ENCODE data around the gene SAMD15.

SAMD15 gene

GRCh38 chr14:77346495-77346894, 30.7 kb upstream of the SAMD15 start:
- TF ChIP-seq ZBTB7A (IDR thresholded peaks at IDR 0.05; ENCODE audit: low read depth) (no peak), TCF12 (IDR thresholded peaks at IDR 0.05; ENCODE audit: low read depth) (no peak), MAX (IDR thresholded peaks at IDR 0.05) (no peak), CREB1 (IDR thresholded peaks at IDR 0.05; ENCODE audit: low read depth) (no peak), TAF1 (IDR thresholded peaks at IDR 0.05; ENCODE audit: low read depth) (no peak), NFIC (IDR thresholded peaks at IDR 0.05) (no peak), TEAD4 (IDR thresholded peaks at IDR 0.05) (no peak), YY1 (IDR thresholded peaks at IDR 0.05; ENCODE audit: low read depth) (no peak)

GRCh38 chr14:77347751-77348150, 29.4 kb upstream of the SAMD15 start:
- TF ChIP-seq TEAD4 (IDR thresholded peaks at IDR 0.05) (no peak), NFIC (IDR thresholded peaks at IDR 0.05) (no peak), EGR1 (IDR thresholded peaks at IDR 0.05) (no peak), YY1 (IDR thresholded peaks at IDR 0.05; ENCODE audit: low read depth) (no peak), CEBPB (IDR thresholded peaks at IDR 0.05) (no peak), FOXM1 (IDR thresholded peaks at IDR 0.05; ENCODE audit: borderline replicate concordance, low read depth) (no peak), EP300 (IDR thresholded peaks at IDR 0.05; ENCODE audit: borderline replicate concordance) (no peak), REST (IDR thresholded peaks at IDR 0.05; ENCODE audit: low read depth) (no peak), USF1 (IDR thresholded peaks at IDR 0.05) (no peak), RAD21 (IDR thresholded peaks at IDR 0.05; ENCODE audit: low read depth) (no peak), CREB1 (IDR thresholded peaks at IDR 0.05; ENCODE audit: low read depth) (no peak), ZBTB7A (IDR thresholded peaks at IDR 0.05; ENCODE audit: low read depth) (no peak), TAF1 (IDR thresholded peaks at IDR 0.05; ENCODE audit: low read depth) (no peak), TCF12 (IDR thresholded peaks at IDR 0.05; ENCODE audit: low read depth) (no peak), MAX (IDR thresholded peaks at IDR 0.05) (no peak)

- TF ChIP-seq EGR1 (IDR thresholded peaks at IDR 0.05) (no peak), RAD21 (IDR thresholded peaks at IDR 0.05; ENCODE audit: low read depth) (no peak), TCF12 (IDR thresholded peaks at IDR 0.05; ENCODE audit: low read depth) (no peak), NFIC (IDR thresholded peaks at IDR 0.05) (no peak), YY1 (IDR thresholded peaks at IDR 0.05; ENCODE audit: low read depth) (no peak), ZBTB7A (IDR thresholded peaks at IDR 0.05; ENCODE audit: low read depth) (no peak), EP300 (IDR thresholded peaks at IDR 0.05; ENCODE audit: borderline replicate concordance) (no peak), MAX (IDR thresholded peaks at IDR 0.05) (no peak), FOXM1 (IDR thresholded peaks at IDR 0.05; ENCODE audit: borderline replicate concordance, low read depth) (no peak), CEBPB (IDR thresholded peaks at IDR 0.05) (no peak)
Measured at GRCh38 chr14:77353469-77354141, 23.6 kb upstream of the SAMD15 start.

- TF ChIP-seq FOXM1 (IDR thresholded peaks at IDR 0.05; ENCODE audit: borderline replicate concordance, low read depth) (no peak), CREB1 (IDR thresholded peaks at IDR 0.05; ENCODE audit: low read depth) (no peak), YY1 (IDR thresholded peaks at IDR 0.05; ENCODE audit: low read depth) (no peak), TCF12 (IDR thresholded peaks at IDR 0.05; ENCODE audit: low read depth) (no peak), EGR1 (IDR thresholded peaks at IDR 0.05) (no peak), CEBPB (IDR thresholded peaks at IDR 0.05) (no peak), TEAD4 (IDR thresholded peaks at IDR 0.05) (no peak), RAD21 (IDR thresholded peaks at IDR 0.05; ENCODE audit: low read depth) (no peak), REST (IDR thresholded peaks at IDR 0.05; ENCODE audit: low read depth) (no peak), TAF1 (IDR thresholded peaks at IDR 0.05; ENCODE audit: low read depth) (no peak), USF1 (IDR thresholded peaks at IDR 0.05) (no peak), EP300 (IDR thresholded peaks at IDR 0.05; ENCODE audit: borderline replicate concordance) (no peak)
Measured at GRCh38 chr14:77355811-77356210, 21.4 kb upstream of the SAMD15 start.

GRCh38 chr14:77356899-77357298, 20.3 kb upstream of the SAMD15 start:
- TF ChIP-seq TAF1 (IDR thresholded peaks at IDR 0.05; ENCODE audit: low read depth) (no peak), MAX (IDR thresholded peaks at IDR 0.05) (no peak), REST (IDR thresholded peaks at IDR 0.05; ENCODE audit: low read depth) (no peak)

Measured in Ishikawa (cell line).